ENCODE results near the gene ZFYVE26.

GRCh38 chr14:67835596-67835995, 19.2 kb upstream of the ZFYVE26 start:
- TF ChIP-seq ATF2 (IDR thresholded peaks at IDR 0.05; ENCODE audit: low read length) (no peak), CHD2 (IDR thresholded peaks at IDR 0.05; ENCODE audit: low read length) (no peak), EZH2 (IDR thresholded peaks at IDR 0.05; ENCODE audit: low read depth, low read length, severe bottlenecking) (no peak), CTCF (IDR thresholded peaks at IDR 0.05; ENCODE audit: control extremely low read depth in 1 of 3, insufficient read depth in 1 of 3, low read depth in 1 of 3, low read length in 3 of 3) (no peak), TBP (IDR thresholded peaks at IDR 0.05; ENCODE audit: low read depth, low read length) (no peak), POLR2A (IDR thresholded peaks at IDR 0.05; ENCODE audit: control extremely low read depth in 1 of 2, low read depth in 2 of 2, low read length in 2 of 2) (no peak)

Measured in H1 (cell line).